Kidney (tissue), 14 donors: ENCODE measurements around the gene TPK1. TPM values are rescaled to one million over a fixed set of nuclear protein-coding genes. Genes with fewer than 3 reads are reported as not detected.

Experiments used
- DNase-seq, 5 donors: peaks; one replicate each; pipeline ENCODE4 v3.0.0-alpha.2; 2013 to 2020
- FAIRE-seq: peaks from 2 replicates; lab custom pipeline; 2012; peaks lifted over from hg19 to GRCh38; lab: Jason Lieb, UNC
- H3K27ac ChIP-seq, 2 donors: one replicate each; pipeline ENCODE4 v1.7.0; 2013; ENCODE audit warnings: low read depth in 2 of 2, low read length in 2 of 2, inconsistent platforms in 1 of 2
- H3K27me3 ChIP-seq: one replicate; pipeline ENCODE4 v1.7.1; 2013; ENCODE audit warnings: low read length, inconsistent platforms; ENCODE audit not compliant: control insufficient read depth, insufficient read depth
- H3K36me3 ChIP-seq, 3 donors: one replicate each; pipeline versions ENCODE4 v1.7.0 to v1.7.1; 2013; ENCODE audit warnings: low read length in 3 of 3, control low read depth in 1 of 3, inconsistent platforms in 1 of 3; ENCODE audit not compliant: insufficient read depth in 3 of 3, control insufficient read depth in 2 of 3
- H3K4me1 ChIP-seq, 3 donors: one replicate each; pipeline versions ENCODE4 v1.7.0 to v1.7.1; 2013; ENCODE audit warnings: low read length in 3 of 3, inconsistent platforms in 1 of 3, low read depth in 1 of 3; ENCODE audit not compliant: control insufficient read depth in 2 of 3, insufficient read depth in 2 of 3
- H3K4me3 ChIP-seq, 3 donors: one replicate each; pipeline versions ENCODE4 v1.7.0 to v1.8.1; 2013; ENCODE audit warnings: low read length in 3 of 3, control low read depth in 1 of 3, inconsistent platforms in 1 of 3
- H3K9ac ChIP-seq, 3 donors: one replicate each; pipeline versions ENCODE4 v1.7.0 to v1.7.1; 2013; ENCODE audit warnings: low read length in 3 of 3, control low read depth in 1 of 3, inconsistent platforms in 1 of 3
- H3K9me3 ChIP-seq, 3 donors: one replicate each; pipeline versions ENCODE4 v1.7.0 to v1.7.1; 2013; ENCODE audit warnings: low read length in 3 of 3, control low read depth in 1 of 3, inconsistent platforms in 1 of 3; ENCODE audit not compliant: control insufficient read depth in 2 of 3, insufficient read depth in 1 of 3
- CTCF ChIP-seq: IDR thresholded peaks from 3 replicates; pipeline ENCODE4 v1.5.1; 2012; ENCODE audit warnings: mild to moderate bottlenecking, moderate library complexity, borderline replicate concordance; ENCODE audit not compliant: insufficient read depth; ENCODE audit errors: extremely low read depth
- intact Hi-C: fragments of 100-400 bp; cut with DNase I; formaldehyde crosslinking; loops from one replicate; pipeline ENCODE4 v1.11.1; 2022
- polyA plus RNA-seq: library from polyadenylated mRNA; stranded (reverse); fragments of 350-450 nt; fragmentation: Illumina TruSeq; extraction: RNeasy Lipid Tissue Mini Kit (QIAGEN cat#74804); gene quantifications from one replicate; pipeline ENCODE4 v1.2.3, GENCODE V29; 2014; ENCODE audit warnings: low read depth, low replicate concordance; ENCODE audit not compliant: insufficient read depth
- total RNA-seq: library from RNA; stranded (reverse); fragmentation: NEBNext Ultra II Directional; extraction: Animal tissue kit (Norgen Biotek cat#: 25700); gene quantifications from one replicate; pipeline ENCODE4 v1.2.1, GENCODE V29; 2021
- donor health status: control.
- donor health status: control.
- donor health status: control.
- donor health status: control.
- donor health status: control.
- donor health status: DM: yes; HTN: yes; CAD: no.
- donor health status: Normal renal cell carcinoma (clear cell type).

The TPK1 gene
- total and polyA plus RNA-seq, 2 donors from 2014 or later = 5.3 to 15.5 TPM

DNA sequence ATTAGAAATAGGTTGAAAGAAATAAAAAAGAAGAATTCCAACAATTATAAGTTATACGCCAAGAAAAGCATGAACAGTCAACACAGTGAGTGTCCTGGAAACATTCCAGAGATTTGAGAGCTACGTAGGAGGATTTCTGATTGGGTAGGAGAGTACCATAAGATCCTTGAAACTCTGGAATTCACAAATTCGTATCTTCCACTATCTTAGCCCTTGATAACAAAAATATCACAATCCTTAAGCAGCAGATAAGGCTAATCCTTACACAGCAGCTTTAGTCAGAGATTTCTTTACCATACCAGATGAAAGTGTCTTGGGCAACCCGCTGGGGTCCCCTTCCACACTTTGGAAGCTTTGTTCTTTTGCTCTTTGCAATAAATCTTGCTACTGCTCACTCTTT, 8.2 kb downstream of the TPK1 start:
- Histone ChIP-seq H3K9me3 (no peaks in the 10 kb centered on the region), H3K4me1 (no peaks in the 10 kb centered on the region), H3K27ac (no peak overlapping the region), H3K4me3 (no peak overlapping the region), H3K27me3 (no peaks in the 10 kb centered on the region), H3K36me3 (no peaks in the 10 kb centered on the region), H3K9ac (no peak overlapping the region)
- no peak for TF ChIP-seq CTCF
- DNase-seq = peak in 2 of 5 donors; percentile 80 to 88
- intact Hi-C loops = no loop called here
- FAIRE-seq = no peak

DNA sequence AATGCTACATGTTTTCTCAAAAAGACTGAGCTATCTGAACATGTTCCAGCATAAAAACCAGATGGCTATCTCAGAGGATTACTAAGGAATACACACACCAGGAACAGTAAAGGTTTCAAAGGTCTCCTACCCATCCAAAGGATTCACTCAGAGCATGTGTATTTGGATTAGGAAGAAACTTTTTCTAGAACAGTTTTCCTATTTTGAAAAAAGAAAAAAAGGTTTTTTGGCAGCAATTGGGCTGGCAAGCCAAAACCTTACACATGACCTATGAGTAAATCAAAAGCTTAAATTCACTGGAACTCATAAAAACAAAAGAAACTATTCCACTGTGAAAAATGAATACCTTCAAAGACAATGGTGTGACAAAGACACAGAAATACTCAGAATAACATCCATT, 9.6 kb downstream of the TPK1 start:
- FAIRE-seq (no peak), DNase-seq (no peak)
- no peaks in the 10 kb centered on the region for H3K36me3 ChIP-seq
- intact Hi-C loops = no loop called here
- H3K9me3 ChIP-seq = no peaks in the 10 kb centered on the region
- no peak overlapping the region for H3K27ac ChIP-seq
- no peak overlapping the region for H3K9ac ChIP-seq
- TF ChIP-seq CTCF = no peak
- no peak overlapping the region for H3K4me3 ChIP-seq
- H3K4me1 ChIP-seq = peaks cover 0 to under 1% (median 0%) of the 10 kb centered on the region in 3 donors
- H3K27me3 ChIP-seq = no peaks in the 10 kb centered on the region

- Histone ChIP-seq H3K9ac (no peak overlapping the region), H3K36me3 (no peaks in the 10 kb centered on the region), H3K4me1 (peaks cover 0 to 3% (median 0%) of the 10 kb centered on the region in 3 donors), H3K4me3 (no peak overlapping the region), H3K27ac (no peak overlapping the region), H3K27me3 (no peaks in the 10 kb centered on the region), H3K9me3 (no peaks in the 10 kb centered on the region)
- peak; percentile 77 for FAIRE-seq
- no peak for TF ChIP-seq CTCF
- intact Hi-C loops = no loop called here
- peak in 2 of 5 donors; percentile 40 to 66 for DNase-seq
Measured at GRCh38 chr7:144824360-144824759, 11.5 kb downstream of the TPK1 start.

- no peak for FAIRE-seq
- DNase-seq = peak in 3 of 5 donors; percentile 13 to 45 (median 32)
- intact Hi-C loops = no loop called here
- H3K4me1 ChIP-seq = peaks cover 0 to 3% (median 0%) of the 10 kb centered on the region in 3 donors
- H3K9ac ChIP-seq = peak overlapping the region in 1 of 3 donors; percentile 19
- no peaks in the 10 kb centered on the region for H3K36me3 ChIP-seq
- H3K27me3 ChIP-seq = no peaks in the 10 kb centered on the region
- H3K27ac ChIP-seq = no peak overlapping the region
- TF ChIP-seq CTCF = no peak
- no peak overlapping the region for H3K4me3 ChIP-seq
- no peaks in the 10 kb centered on the region for H3K9me3 ChIP-seq
Measured at GRCh38 chr7:144822223-144822622, 13.6 kb downstream of the TPK1 start.
